GM23338 (cell line): Measurements from ENCODE around the gene LENEP. TPM values are rescaled to one million over a fixed set of nuclear protein-coding genes. Genes with fewer than 3 reads are reported as not detected.

Experiments
- ATAC-seq: fragments of 200-7000 bp; cut with Tn5 transposase; 3 replicates; pipeline ENCODE4 v1.9.1; 2020
- DNase-seq: peaks from one replicate; pipeline ENCODE4 v3.0.0-alpha.2; 2015; ENCODE audit warnings: low spot score
- H2AFZ ChIP-seq: fragments of 200-600 bp; sonication (generic); 2 replicates; pipeline ENCODE4 v1.8.0; 2016; ENCODE audit warnings: antibody characterized with exemption, mild to moderate bottlenecking, moderate library complexity
- H3F3A ChIP-seq: fragments of 200-600 bp; sonication (generic); replicated peaks from 2 replicates; pipeline ENCODE4 v1.8.0; 2017; ENCODE audit warnings: antibody characterized with exemption, mixed run types, low read depth
- H3K27ac ChIP-seq: fragments of 200-600 bp; sonication (generic); 2 replicates; pipeline ENCODE4 v1.6.1; 2016; ENCODE audit warnings: low read depth
- H3K27me3 ChIP-seq: fragments of 200-600 bp; sonication (generic); 2 replicates; pipeline ENCODE4 v1.8.0; 2016; ENCODE audit warnings: mild to moderate bottlenecking, mixed run types, moderate library complexity; ENCODE audit not compliant: insufficient read depth
- H3K36me3 ChIP-seq: fragments of 200-600 bp; sonication (generic); 2 replicates; pipeline ENCODE4 v1.8.0; 2016; ENCODE audit warnings: mild to moderate bottlenecking; ENCODE audit not compliant: insufficient read depth
- H3K4me1 ChIP-seq: fragments of 200-600 bp; sonication (generic); 2 replicates; pipeline ENCODE4 v1.8.0; 2016; ENCODE audit warnings: mild to moderate bottlenecking, moderate library complexity; ENCODE audit not compliant: insufficient read depth
- H3K4me2 ChIP-seq: fragments of 200-600 bp; sonication (generic); 2 replicates; pipeline ENCODE4 v1.7.1; 2017; ENCODE audit warnings: mixed run types
- H3K4me3 ChIP-seq: fragments of 200-600 bp; sonication (generic); 2 replicates; pipeline ENCODE4 v1.6.1; 2016; ENCODE audit warnings: mixed run types
- H3K79me2 ChIP-seq: fragments of 200-600 bp; sonication (generic); replicated peaks from 2 replicates; pipeline ENCODE4 v1.8.0; 2017; ENCODE audit warnings: mild to moderate bottlenecking; ENCODE audit not compliant: insufficient read depth
- H3K9me2 ChIP-seq: fragments of 200-600 bp; sonication (generic); 2 replicates; pipeline ENCODE4 v1.8.0; 2017; ENCODE audit not compliant: insufficient read depth
- H4K20me1 ChIP-seq: fragments of 200-600 bp; sonication (generic); replicated peaks from 2 replicates; pipeline ENCODE4 v1.8.0; 2017; ENCODE audit warnings: mild to moderate bottlenecking; ENCODE audit not compliant: insufficient read depth
- H3K27ac Mint-ChIP-seq: 2 replicates; pipeline ENCODE4 v1.8.0; 2020; ENCODE audit warnings: inconsistent platforms, mild to moderate bottlenecking, moderate library complexity, mixed read lengths
- H3K27me3 Mint-ChIP-seq: 3 replicates; pipeline ENCODE4 v1.8.0; 2022; ENCODE audit warnings: low read depth, mild to moderate bottlenecking, moderate library complexity, mixed read lengths, inconsistent platforms; ENCODE audit not compliant: insufficient read depth, poor library complexity
- H3K36me3 Mint-ChIP-seq: 3 replicates; pipeline ENCODE4 v1.8.0; 2021; ENCODE audit warnings: low read depth, mild to moderate bottlenecking, inconsistent platforms, moderate library complexity, mixed read lengths
- H3K4me1 Mint-ChIP-seq: 3 replicates; pipeline ENCODE4 v1.8.0; 2020; ENCODE audit warnings: mild to moderate bottlenecking, inconsistent platforms, mixed read lengths
- H3K4me3 Mint-ChIP-seq: 3 replicates; pipeline ENCODE4 v1.8.0; 2021; ENCODE audit warnings: moderate library complexity, mild to moderate bottlenecking, inconsistent platforms, mixed read lengths
- H3K9me3 Mint-ChIP-seq: 3 replicates; pipeline ENCODE4 v1.8.0; 2020; ENCODE audit warnings: moderate library complexity, mild to moderate bottlenecking, inconsistent platforms, mixed read lengths
- CREB1 ChIP-seq: fragments of 250-450 bp; sonication (Bioruptor Pico); IDR thresholded peaks from 2 replicates; pipeline ENCODE4 v1.5.0; 2020; ENCODE audit warnings: low read depth, mild to moderate bottlenecking, moderate library complexity
- JUNB ChIP-seq: IDR thresholded peaks from one replicate; pipeline ENCODE4 v1.6.1; 2016; ENCODE audit warnings: antibody characterized with exemption; ENCODE audit not compliant: unreplicated experiment
- NANOG ChIP-seq: IDR thresholded peaks from 2 replicates; pipeline ENCODE4 v1.6.1; 2016; ENCODE audit warnings: antibody characterized with exemption, borderline replicate concordance
- POLR2AphosphoS5 ChIP-seq: IDR thresholded peaks from 2 replicates; pipeline ENCODE4 v1.6.1; 2016; ENCODE audit warnings: antibody characterized with exemption, low read depth
- REST ChIP-seq: IDR thresholded peaks from one replicate; pipeline ENCODE4 v1.6.1; 2018; ENCODE audit warnings: antibody characterized with exemption; ENCODE audit not compliant: unreplicated experiment
- STAT1 ChIP-seq: IDR thresholded peaks from one replicate; pipeline ENCODE4 v1.6.1; 2016; ENCODE audit warnings: antibody characterized with exemption; ENCODE audit not compliant: unreplicated experiment
- ZNF331 ChIP-seq: fragments of 250-450 bp; sonication (Bioruptor Pico); IDR thresholded peaks from 2 replicates; pipeline ENCODE4 v1.5.0; 2020; ENCODE audit warnings: low read depth, mild to moderate bottlenecking, moderate library complexity
- polyA plus RNA-seq: library from polyadenylated mRNA; unstranded; fragments of >200 nt; fragmentation: Nextera tagmentation; extraction: Ambion mirVana; gene quantifications from 2 replicates; pipeline ENCODE4 v1.2.1, GENCODE V29; 2016
- total RNA-seq: library from RNA; depleted of rRNA; stranded (reverse); fragments of >200 nt; shearing (Covaris generic); gene quantifications from 2 replicates; pipeline ENCODE4 v1.2.3, GENCODE V29; 2014
- TF ChIP-seq, protein P1 (sequence below): fragments of 250-450 bp; sonication (Bioruptor Pico); IDR thresholded peaks from 2 replicates; pipeline ENCODE4 v1.5.0; 2020; ENCODE audit warnings: mild to moderate bottlenecking, moderate library complexity

Gene LENEP
- total and polyA plus RNA-seq, 2 experiments from 2014 or later, result 1.6 TPM; not detected in 1

- Histone ChIP-seq H2AFZ (no peak overlapping the region), H3K36me3 (peaks cover 9% of the 10 kb centered on the region; the same call in 1 of the 2 replicates), H3K27ac (no peak overlapping the region; the same call in 1 of the 2 replicates), H3K4me2 (no peak overlapping the region), H3K27me3 (no peaks in the 10 kb centered on the region), H4K20me1 (peaks cover 19% of the 10 kb centered on the region; the same call in 1 of the 2 replicates), H3F3A (peaks cover 11% of the 10 kb centered on the region; the same call in 1 of the 2 replicates), H3K4me3 (no peak overlapping the region), H3K4me1 (peaks cover 9% of the 10 kb centered on the region), H3K79me2 (peaks cover 51% of the 10 kb centered on the region), H3K9me2 (no peaks in the 10 kb centered on the region)
- ATAC-seq (no peak), DNase-seq (no peak)
- Mint-ChIP-seq H3K27me3 (peaks cover 9% of the 10 kb centered on the region), H3K4me1 (peaks cover 9% of the 10 kb centered on the region), H3K9me3 (no peaks in the 10 kb centered on the region; the same call in 2 of the 3 replicates), H3K27ac (no peak overlapping the region), H3K4me3 (no peak overlapping the region), H3K36me3 (peaks cover 61% of the 10 kb centered on the region)
- TF ChIP-seq POLR2AphosphoS5 (no peak), STAT1 (no peak), ZNF331 (CRISPR knock-in tag) (no peak), NANOG (no peak)
Observed at GRCh38 chr1:154987326-154987725, 6.1 kb upstream of the LENEP start.

- no peak overlapping the region for H3K4me3 Mint-ChIP-seq
- H3K9me3 Mint-ChIP-seq, result no peaks in the 10 kb centered on the region; the same call in 2 of the 3 replicates
- Histone ChIP-seq H3K9me2 (no peaks in the 10 kb centered on the region), H3K27me3 (no peaks in the 10 kb centered on the region), H3K36me3 (peaks cover 9% of the 10 kb centered on the region; the same call in 1 of the 2 replicates), H3K27ac (no peak overlapping the region), H3K4me3 (no peak overlapping the region), H3K79me2 (peaks cover 51% of the 10 kb centered on the region), H3K4me2 (no peak overlapping the region), H3K4me1 (peaks cover 9% of the 10 kb centered on the region), H4K20me1 (peaks cover 19% of the 10 kb centered on the region; the same call in 1 of the 2 replicates), H2AFZ (no peak overlapping the region), H3F3A (peaks cover 12% of the 10 kb centered on the region; the same call in 1 of the 2 replicates)
- H3K27ac Mint-ChIP-seq, result peak overlapping the region; percentile 35; the same call in 1 of the 2 replicates
- no peak for DNase-seq
- H3K4me1 Mint-ChIP-seq, result peaks cover 17% of the 10 kb centered on the region
- ATAC-seq, result no peak
- H3K36me3 Mint-ChIP-seq, result peaks cover 65% of the 10 kb centered on the region
- H3K27me3 Mint-ChIP-seq, result peaks cover 13% of the 10 kb centered on the region
- TF ChIP-seq ZNF331 (CRISPR knock-in tag) (no peak), CREB1 (CRISPR knock-in tag) (no peak), JUNB (no peak), REST (no peak)
- TF ChIP-seq, protein P1, sequence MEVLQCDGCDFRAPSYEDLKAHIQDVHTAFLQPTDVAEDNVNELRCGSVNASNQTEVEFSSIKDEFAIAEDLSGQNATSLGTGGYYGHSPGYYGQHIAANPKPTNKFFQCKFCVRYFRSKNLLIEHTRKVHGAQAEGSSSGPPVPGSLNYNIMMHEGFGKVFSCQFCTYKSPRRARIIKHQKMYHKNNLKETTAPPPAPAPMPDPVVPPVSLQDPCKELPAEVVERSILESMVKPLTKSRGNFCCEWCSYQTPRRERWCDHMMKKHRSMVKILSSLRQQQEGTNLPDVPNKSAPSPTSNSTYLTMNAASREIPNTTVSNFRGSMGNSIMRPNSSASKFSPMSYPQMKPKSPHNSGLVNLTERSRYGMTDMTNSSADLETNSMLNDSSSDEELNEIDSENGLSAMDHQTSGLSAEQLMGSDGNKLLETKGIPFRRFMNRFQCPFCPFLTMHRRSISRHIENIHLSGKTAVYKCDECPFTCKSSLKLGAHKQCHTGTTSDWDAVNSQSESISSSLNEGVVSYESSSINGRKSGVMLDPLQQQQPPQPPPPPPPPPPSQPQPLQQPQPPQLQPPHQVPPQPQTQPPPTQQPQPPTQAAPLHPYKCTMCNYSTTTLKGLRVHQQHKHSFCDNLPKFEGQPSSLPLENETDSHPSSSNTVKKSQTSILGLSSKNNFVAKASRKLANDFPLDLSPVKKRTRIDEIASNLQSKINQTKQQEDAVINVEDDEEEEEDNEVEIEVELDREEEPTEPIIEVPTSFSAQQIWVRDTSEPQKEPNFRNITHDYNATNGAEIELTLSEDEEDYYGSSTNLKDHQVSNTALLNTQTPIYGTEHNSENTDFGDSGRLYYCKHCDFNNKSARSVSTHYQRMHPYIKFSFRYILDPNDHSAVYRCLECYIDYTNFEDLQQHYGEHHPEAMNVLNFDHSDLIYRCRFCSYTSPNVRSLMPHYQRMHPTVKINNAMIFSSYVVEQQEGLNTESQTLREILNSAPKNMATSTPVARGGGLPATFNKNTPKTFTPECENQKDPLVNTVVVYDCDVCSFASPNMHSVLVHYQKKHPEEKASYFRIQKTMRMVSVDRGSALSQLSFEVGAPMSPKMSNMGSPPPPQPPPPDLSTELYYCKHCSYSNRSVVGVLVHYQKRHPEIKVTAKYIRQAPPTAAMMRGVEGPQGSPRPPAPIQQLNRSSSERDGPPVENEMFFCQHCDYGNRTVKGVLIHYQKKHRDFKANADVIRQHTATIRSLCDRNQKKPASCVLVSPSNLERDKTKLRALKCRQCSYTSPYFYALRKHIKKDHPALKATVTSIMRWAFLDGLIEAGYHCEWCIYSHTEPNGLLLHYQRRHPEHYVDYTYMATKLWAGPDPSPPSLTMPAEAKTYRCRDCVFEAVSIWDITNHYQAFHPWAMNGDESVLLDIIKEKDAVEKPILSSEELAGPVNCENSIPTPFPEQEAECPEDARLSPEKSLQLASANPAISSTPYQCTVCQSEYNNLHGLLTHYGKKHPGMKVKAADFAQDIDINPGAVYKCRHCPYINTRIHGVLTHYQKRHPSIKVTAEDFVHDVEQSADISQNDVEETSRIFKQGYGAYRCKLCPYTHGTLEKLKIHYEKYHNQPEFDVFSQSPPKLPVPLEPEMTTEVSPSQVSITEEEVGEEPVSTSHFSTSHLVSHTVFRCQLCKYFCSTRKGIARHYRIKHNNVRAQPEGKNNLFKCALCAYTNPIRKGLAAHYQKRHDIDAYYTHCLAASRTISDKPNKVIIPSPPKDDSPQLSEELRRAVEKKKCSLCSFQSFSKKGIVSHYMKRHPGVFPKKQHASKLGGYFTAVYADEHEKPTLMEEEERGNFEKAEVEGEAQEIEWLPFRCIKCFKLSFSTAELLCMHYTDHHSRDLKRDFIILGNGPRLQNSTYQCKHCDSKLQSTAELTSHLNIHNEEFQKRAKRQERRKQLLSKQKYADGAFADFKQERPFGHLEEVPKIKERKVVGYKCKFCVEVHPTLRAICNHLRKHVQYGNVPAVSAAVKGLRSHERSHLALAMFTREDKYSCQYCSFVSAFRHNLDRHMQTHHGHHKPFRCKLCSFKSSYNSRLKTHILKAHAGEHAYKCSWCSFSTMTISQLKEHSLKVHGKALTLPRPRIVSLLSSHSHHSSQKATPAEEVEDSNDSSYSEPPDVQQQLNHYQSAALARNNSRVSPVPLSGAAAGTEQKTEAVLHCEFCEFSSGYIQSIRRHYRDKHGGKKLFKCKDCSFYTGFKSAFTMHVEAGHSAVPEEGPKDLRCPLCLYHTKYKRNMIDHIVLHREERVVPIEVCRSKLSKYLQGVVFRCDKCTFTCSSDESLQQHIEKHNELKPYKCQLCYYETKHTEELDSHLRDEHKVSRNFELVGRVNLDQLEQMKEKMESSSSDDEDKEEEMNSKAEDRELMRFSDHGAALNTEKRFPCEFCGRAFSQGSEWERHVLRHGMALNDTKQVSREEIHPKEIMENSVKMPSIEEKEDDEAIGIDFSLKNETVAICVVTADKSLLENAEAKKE (CRISPR knock-in tag), result no peak
Observed at GRCh38 chr1:154988058-154988954, 5.1 kb upstream of the LENEP start.
